ENCODE data around the gene UBAC1. TPM values are rescaled to one million over a fixed set of nuclear protein-coding genes. Genes with fewer than 3 reads are reported as not detected.

UBAC1 gene
- total and polyA plus RNA-seq, 4 donors, result 37.8 to 49.5 (median 39.7) TPM

DNA sequence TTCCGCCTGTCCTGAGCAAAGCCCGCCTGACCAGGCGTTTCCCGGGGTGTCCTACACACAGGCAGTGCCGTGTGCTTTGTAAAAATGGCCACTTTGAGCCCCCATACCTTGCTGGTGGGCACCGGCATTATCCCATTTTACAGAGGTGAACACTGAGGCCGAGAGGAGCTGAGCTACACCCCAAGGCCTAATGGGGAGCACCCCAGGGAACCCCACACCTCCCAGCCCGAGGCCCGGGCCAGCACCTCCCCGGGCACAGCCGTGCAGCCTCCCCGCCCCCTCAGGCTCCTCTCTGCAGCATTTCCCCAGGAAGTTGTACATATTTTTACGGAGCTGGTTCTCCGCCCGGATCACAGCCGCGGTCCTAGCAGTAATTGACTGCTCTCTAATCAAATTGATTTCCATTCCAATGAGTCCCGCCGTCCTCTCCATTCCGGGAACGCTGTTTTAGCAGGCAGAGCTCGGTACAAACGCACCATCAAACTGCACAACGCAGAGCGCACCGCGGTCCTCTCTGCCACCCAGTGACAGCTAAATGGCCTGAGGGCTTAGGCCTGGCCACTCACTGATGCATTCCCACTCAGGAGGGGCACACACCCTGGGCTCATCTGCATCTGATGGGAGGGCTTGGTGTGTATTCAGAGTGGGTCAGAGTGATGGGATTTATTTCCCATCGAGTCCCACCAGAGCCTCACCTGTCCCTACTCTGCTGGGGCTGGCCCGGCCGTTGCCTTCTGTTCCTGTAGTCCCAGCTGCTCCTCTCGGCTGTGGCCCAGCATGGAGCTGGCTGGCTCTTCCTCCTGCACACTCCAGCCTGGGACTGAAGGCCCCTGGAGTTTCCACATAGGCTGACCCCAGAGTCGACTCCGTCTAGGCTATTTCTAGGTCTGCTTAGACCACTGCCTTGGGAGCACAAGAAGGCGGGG lies 36.2 kb upstream of the UBAC1 start:
- TF ChIP-seq, protein P1, sequence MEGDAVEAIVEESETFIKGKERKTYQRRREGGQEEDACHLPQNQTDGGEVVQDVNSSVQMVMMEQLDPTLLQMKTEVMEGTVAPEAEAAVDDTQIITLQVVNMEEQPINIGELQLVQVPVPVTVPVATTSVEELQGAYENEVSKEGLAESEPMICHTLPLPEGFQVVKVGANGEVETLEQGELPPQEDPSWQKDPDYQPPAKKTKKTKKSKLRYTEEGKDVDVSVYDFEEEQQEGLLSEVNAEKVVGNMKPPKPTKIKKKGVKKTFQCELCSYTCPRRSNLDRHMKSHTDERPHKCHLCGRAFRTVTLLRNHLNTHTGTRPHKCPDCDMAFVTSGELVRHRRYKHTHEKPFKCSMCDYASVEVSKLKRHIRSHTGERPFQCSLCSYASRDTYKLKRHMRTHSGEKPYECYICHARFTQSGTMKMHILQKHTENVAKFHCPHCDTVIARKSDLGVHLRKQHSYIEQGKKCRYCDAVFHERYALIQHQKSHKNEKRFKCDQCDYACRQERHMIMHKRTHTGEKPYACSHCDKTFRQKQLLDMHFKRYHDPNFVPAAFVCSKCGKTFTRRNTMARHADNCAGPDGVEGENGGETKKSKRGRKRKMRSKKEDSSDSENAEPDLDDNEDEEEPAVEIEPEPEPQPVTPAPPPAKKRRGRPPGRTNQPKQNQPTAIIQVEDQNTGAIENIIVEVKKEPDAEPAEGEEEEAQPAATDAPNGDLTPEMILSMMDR (IDR thresholded peaks at IDR 0.05; ENCODE audit: control extremely low read depth, extremely low read depth), result no peak
- Histone ChIP-seq H3K9me3 (ENCODE audit: control insufficient read depth in 4 of 4, insufficient read depth in 3 of 4, low read length in 3 of 4) (no peaks in the 10 kb centered on the region), H3K4me1 (ENCODE audit: control insufficient read depth in 5 of 5, insufficient read depth in 5 of 5, low read length in 5 of 5) (peaks cover 0 to 19% (median 12%) of the 10 kb centered on the region in 5 donors), H3K27ac (ENCODE audit: low read depth in 1 of 2, low read length in 1 of 2) (no peak overlapping the region), H3K4me3 (no peak overlapping the region), H3K9ac (ENCODE audit: insufficient read depth in 1 of 2, low read length in 2 of 2) (no peak overlapping the region), H3K36me3 (ENCODE audit: control insufficient read depth in 4 of 4, insufficient read depth in 4 of 4, low read length in 4 of 4) (no peaks in the 10 kb centered on the region), H3K27me3 (ENCODE audit: control insufficient read depth in 3 of 3, insufficient read depth in 3 of 3, low read length in 2 of 3) (no peaks in the 10 kb centered on the region)
- DNase-seq (no peak), ATAC-seq (ENCODE audit: insufficient read depth, low FRiP score) (no peak)
- WGBS, 2 donors, result 63 to 66% methylated on average over 34 of the region's 34 CpGs

DNA sequence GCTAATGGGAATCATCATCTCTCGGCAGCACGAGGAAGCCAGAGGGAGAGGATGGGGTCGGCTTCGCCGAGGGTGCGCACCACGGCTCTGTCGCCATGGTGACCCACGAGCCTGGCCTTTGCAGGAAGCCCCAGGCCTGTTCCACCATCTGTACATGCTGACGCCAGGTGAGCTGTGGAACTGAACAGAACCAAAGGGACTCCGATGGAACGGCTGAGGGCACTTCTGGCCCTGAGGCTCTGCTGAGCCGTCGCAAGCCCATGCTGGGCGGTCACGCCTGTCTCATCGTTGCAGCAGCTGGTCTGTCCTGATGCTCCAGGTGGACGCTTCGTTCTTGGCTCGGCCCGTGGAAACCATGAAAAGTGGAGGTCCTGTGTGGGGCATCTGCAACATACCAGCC lies 34.6 kb upstream of the UBAC1 start:
- no peaks in the 10 kb centered on the region for H3K36me3 ChIP-seq (ENCODE audit: control insufficient read depth in 4 of 4, insufficient read depth in 4 of 4, low read length in 4 of 4)
- H3K27me3 ChIP-seq (ENCODE audit: control insufficient read depth in 3 of 3, insufficient read depth in 3 of 3, low read length in 2 of 3), result no peaks in the 10 kb centered on the region
- no peak for ATAC-seq (ENCODE audit: insufficient read depth, low FRiP score)
- H3K4me1 ChIP-seq (ENCODE audit: control insufficient read depth in 5 of 5, insufficient read depth in 5 of 5, low read length in 5 of 5), result peaks cover 0 to 31% (median 17%) of the 10 kb centered on the region in 5 donors
- no peak overlapping the region for H3K27ac ChIP-seq (ENCODE audit: low read depth in 1 of 2, low read length in 1 of 2)
- H3K4me3 ChIP-seq, result no peak overlapping the region
- H3K9ac ChIP-seq (ENCODE audit: insufficient read depth in 1 of 2, low read length in 2 of 2), result no peak overlapping the region
- no peak for DNase-seq
- H3K9me3 ChIP-seq (ENCODE audit: control insufficient read depth in 4 of 4, insufficient read depth in 3 of 4, low read length in 3 of 4), result no peaks in the 10 kb centered on the region
- 95 to 98% methylated on average over 21 of the region's 21 CpGs for WGBS, 2 donors
- TF ChIP-seq, protein P1 (IDR thresholded peaks at IDR 0.05; ENCODE audit: control extremely low read depth, extremely low read depth), result no peak

DNA sequence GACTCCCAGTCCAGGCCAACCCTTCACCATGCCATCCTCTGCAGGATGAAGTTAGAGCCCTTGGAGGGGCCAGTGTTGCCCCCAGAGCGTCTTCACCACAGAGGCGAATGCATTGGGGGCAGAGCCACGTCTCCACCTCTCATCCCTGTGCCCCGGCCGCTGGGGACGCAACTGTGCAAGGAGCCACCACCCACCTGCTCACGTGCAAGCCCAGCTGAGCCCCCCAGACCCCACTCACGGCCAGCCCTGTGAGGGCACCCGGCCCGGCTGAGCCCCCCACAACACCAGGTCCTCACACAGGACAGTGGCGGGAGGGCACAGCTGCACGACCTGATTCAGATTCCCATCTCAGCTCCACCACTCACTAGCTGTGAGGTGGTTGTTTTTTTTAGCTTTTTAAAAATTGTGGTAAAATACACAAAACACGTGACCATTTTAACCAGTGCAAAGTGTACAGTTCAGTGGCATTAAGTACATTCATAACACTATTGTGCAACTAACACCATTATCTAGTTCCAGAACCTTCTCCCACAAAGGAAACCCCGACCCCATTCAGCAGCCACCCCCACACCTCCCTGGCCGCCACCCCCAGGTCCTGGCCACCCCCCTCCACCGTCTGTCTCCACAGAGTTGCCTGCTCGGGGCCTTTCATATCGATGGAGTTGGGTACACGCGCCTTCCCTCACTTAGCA lies 33.5 kb upstream of the UBAC1 start:
- Histone ChIP-seq H3K9me3 (ENCODE audit: control insufficient read depth in 4 of 4, insufficient read depth in 3 of 4, low read length in 3 of 4) (no peaks in the 10 kb centered on the region), H3K4me1 (ENCODE audit: control insufficient read depth in 5 of 5, insufficient read depth in 5 of 5, low read length in 5 of 5) (peaks cover 0 to 36% (median 25%) of the 10 kb centered on the region in 5 donors), H3K27ac (ENCODE audit: low read depth in 1 of 2, low read length in 1 of 2) (peak overlapping the region in 1 of 2 donors; percentile 69), H3K36me3 (ENCODE audit: control insufficient read depth in 4 of 4, insufficient read depth in 4 of 4, low read length in 4 of 4) (no peaks in the 10 kb centered on the region), H3K9ac (ENCODE audit: insufficient read depth in 1 of 2, low read length in 2 of 2) (no peak overlapping the region), H3K27me3 (ENCODE audit: control insufficient read depth in 3 of 3, insufficient read depth in 3 of 3, low read length in 2 of 3) (no peaks in the 10 kb centered on the region), H3K4me3 (no peak overlapping the region)
- TF ChIP-seq, protein P1 (IDR thresholded peaks at IDR 0.05; ENCODE audit: control extremely low read depth, extremely low read depth), result no peak
- DNase-seq (no peak), ATAC-seq (ENCODE audit: insufficient read depth, low FRiP score) (no peak)
- 56 to 65% methylated on average over 20 of the region's 20 CpGs for WGBS, 2 donors

Data from lung (tissue), 12 donors.